Fibroblast of the aortic adventitia (primary cell): ENCODE measurements around the gene MYOD1. TPM values are rescaled to one million over a fixed set of nuclear protein-coding genes. Genes with fewer than 3 reads are reported as not detected.

Source experiments
- DNase-seq: peaks from one replicate; pipeline ENCODE4 v3.0.0-alpha.2; 2010; ENCODE audit warnings: low read depth
- H3K4me3 ChIP-seq: 2 replicates; pipeline ENCODE4 v1.5.1; 2011; ENCODE audit warnings: low read depth, mild to moderate bottlenecking, control low read depth, low read length, moderate library complexity
- total RNA-seq: library from RNA; depleted of rRNA; stranded (reverse); fragments of >200 nt; gene quantifications from 2 replicates; pipeline ENCODE4 v1.2.3, GENCODE V29; 2012; ENCODE audit warnings: low replicate concordance
- TF ChIP-seq, protein P1 (sequence below): IDR thresholded peaks from 2 replicates; pipeline ENCODE4 v1.5.1; 2011; ENCODE audit warnings: mild to moderate bottlenecking, low read length, control low read depth, inconsistent platforms; ENCODE audit not compliant: insufficient read depth

The MYOD1 gene
- total RNA-seq, 1 donor, result not detected

DNA sequence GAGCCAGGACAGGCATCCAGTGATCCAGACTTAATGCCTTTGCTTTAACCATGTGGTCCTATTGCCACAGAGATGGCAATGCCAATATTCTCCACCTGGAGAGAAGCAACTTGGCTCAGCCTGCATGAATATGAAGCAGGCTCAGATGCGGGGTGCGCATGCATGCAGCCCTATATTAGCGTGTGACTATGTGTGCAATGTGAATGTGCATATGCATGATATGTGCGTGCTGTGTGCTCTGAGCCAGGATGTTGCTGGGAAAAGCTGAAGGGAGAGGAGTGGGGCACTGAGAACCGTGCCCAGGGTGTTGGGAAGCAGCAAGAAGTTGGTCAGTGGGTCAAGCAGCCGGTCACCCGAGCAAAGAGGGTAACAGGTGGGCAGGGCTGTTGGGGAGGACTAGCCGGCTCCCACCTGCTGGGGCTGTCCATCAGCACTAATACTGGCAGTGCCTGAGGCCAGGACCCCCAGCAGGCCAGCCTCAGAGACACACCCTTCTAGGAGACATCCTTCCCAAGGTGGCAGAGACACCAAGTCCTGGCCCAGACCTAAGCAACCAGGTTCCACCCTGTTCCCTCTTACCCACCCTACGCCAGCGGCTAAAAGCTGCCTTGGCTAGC, 24.8 kb upstream of the MYOD1 start:
- no peak for DNase-seq
- TF ChIP-seq, protein P1, sequence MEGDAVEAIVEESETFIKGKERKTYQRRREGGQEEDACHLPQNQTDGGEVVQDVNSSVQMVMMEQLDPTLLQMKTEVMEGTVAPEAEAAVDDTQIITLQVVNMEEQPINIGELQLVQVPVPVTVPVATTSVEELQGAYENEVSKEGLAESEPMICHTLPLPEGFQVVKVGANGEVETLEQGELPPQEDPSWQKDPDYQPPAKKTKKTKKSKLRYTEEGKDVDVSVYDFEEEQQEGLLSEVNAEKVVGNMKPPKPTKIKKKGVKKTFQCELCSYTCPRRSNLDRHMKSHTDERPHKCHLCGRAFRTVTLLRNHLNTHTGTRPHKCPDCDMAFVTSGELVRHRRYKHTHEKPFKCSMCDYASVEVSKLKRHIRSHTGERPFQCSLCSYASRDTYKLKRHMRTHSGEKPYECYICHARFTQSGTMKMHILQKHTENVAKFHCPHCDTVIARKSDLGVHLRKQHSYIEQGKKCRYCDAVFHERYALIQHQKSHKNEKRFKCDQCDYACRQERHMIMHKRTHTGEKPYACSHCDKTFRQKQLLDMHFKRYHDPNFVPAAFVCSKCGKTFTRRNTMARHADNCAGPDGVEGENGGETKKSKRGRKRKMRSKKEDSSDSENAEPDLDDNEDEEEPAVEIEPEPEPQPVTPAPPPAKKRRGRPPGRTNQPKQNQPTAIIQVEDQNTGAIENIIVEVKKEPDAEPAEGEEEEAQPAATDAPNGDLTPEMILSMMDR, result no peak
- no peak overlapping the region for H3K4me3 ChIP-seq

DNA sequence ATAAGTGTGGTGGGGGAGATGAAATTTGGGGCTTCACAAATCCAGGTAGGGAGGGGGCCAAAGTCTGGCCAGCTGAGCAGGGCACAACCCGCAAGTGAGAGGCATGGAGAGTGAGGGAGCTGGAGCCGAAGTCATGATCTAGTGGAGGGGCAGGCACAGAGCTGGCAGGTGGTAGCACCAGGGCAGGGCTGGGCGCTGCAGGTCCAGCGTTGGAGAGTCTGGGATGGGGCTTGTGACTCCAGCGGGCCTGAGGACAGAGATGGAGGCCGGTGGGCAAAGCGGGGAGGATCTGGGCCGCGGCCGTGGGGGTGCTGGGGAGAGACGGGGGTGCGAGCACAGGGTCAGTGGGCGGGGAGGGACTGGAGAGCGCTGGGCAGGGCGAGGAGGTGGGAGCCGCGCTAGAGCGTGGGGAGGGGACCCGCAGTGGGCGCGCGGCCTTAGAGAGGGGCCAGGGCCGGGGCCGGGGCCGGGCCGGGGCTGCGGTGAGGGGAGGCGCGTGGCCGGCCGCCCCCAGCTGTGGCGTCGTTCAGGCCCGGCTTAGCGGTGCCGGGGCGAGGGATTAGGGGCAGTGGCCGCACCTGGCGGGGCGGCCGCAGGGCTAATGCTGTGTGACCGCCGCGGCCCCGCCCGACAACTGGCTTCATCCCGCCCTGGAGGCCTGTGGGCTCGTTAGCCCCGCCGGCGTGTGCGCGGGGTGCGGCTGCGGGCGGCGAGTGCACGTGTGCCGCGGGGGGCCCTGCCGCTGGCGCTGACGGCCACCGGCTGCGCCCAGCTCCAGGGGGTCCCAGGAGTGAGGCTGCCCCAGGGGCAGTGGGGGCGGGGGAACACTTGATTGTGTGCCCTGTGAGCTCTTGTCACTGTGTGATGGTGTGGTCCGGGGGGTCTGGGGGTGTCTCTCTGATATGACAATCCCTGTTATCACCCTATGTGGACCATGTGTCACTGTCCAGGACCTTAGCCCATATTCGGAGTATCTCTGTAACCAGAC, 23.6 kb upstream of the MYOD1 start:
- TF ChIP-seq, protein P1, result no peak
- no peak overlapping the region for H3K4me3 ChIP-seq
- DNase-seq, result no peak

DNA sequence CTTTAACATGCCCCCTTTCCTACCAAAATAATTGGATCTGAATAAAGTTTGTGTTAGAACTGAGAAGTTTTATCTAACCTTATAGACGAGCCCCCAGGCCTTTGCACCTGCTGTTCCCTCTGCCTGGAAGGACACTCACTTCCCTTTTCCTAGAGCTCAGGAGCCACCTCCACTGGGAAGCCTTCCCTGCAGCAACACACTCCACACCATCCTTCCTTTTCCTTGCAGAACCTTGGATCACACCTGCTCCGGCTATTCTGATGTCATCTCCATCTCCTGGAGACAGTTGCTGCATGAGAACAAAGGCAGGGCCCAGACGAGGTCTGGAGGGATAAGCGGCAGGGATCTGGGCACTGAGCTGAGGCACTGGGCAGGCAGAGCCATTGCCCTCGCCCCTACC, 22.6 kb upstream of the MYOD1 start:
- DNase-seq, result no peak
- H3K4me3 ChIP-seq, result no peak overlapping the region
- TF ChIP-seq, protein P1, result no peak

DNA sequence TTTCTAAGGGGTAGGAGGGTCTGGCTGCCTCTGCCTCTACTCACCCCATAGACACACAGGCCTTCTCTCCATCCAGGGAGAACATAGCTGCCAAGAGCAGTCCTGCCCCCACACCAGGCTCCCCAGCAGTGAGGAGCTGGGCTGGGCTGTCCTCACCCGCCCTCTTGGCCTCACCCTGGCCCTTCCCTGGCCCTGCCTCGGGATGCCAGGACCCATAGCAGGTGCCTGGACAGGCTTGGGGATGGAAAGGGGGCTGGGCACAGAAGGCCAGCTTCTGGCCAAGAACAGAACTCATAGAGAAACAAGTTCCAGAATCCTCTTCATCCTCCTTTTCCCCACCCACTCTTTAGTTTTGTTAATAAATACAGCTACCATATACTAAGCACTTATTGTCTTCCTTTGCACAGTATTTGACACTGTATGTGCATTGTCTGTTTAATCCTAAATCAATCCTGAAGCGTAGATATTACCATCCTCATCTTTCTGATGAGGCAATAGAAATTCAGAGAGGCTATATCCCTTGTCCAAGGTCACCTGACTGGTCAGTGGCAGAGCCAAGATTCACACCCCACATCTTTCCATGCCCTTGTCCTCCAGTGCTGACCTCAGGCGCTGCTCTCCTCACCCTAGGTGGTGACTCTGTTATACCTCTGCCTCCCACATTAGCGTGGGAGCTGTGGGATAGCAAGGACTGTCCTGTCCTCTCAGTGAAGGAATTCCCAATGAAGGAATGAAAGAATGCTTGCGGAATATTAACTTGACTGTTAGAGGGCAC, 22.0 kb upstream of the MYOD1 start:
- TF ChIP-seq, protein P1, result no peak
- H3K4me3 ChIP-seq, result no peak overlapping the region
- no peak for DNase-seq

DNA sequence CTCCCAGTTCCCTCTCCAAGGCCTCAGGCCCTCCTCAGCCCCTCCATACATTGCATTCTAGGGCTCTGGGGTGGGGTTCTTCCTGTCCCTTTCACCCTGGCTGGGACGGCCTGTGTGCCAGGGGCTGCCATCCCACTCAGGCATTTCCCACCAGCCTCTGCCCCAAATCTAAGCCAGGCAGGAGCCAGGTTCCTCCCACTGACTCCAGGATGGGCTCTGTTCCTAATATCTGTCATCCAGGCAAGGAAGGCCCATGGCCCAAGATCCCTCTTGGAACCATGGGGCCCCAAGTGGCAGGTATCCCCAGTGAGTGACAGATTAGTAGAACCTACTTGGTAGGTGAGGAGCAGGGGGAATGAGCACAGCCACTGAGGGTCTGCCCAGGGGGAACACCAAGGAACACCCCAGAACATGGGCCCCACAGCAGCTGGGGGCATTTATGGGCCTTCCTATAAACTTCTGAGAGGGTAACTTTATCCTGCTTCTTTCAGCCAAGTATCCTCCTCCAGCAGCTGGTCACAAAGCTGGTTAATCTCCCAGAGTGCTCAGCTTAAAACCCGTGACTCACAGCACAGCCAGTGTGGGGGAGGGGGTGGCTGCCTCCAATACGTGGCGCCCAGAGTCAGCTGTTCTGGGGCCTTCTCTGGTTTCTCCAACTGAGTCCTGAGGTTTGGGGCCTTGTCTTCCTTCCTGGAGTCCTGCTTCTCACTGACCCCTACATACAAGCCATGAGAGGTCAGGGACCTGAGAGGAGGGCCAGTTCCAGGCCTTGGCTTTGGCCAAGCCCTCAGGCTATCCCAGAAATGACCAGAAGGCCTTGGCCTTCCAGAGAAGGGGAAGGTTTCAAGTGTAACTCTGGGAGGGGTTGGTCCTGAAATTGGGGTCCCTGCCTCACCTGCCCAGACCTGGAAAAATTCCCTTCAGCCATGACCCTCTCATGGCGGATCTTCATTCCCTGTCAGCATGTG, 19.9 kb upstream of the MYOD1 start:
- H3K4me3 ChIP-seq, result no peak overlapping the region
- TF ChIP-seq, protein P1, result no peak
- DNase-seq, result peak; percentile 15
